HepG2 (cell line): ENCODE data around the gene TSNAXIP1. TPM values are rescaled to one million over a fixed set of nuclear protein-coding genes. Genes with fewer than 3 reads are reported as not detected.

Experiments
- ATAC-seq: fragments of 200-7000 bp; cut with Tn5 transposase; 3 replicates; pipeline ENCODE4 v1.9.1; 2020; ENCODE audit warnings: mild to moderate bottlenecking, moderate library complexity
- BruUV-seq: library from RNA; stranded (reverse); fragments of 400-500 nt; replicated peaks from 2 replicates; lab custom pipeline; 2021; lab: Mats Ljungman, UMichigan
- CTCF ChIA-PET: fragments of 300-600 bp; formaldehyde crosslinking; extraction: SDS; loops from one replicate; lab custom pipeline; 2021; ENCODE audit warnings: low total read pairs, inconsistent platforms, low intra/inter-chr PET ratio; lab: Yijun Ruan, JAX
- POLR2A ChIA-PET: fragments of 350-600 bp; sonication (Branson Sonifier 250); formaldehyde crosslinking; loops from one replicate; lab custom pipeline; 2020; ENCODE audit warnings: antibody characterized with exemption, inconsistent platforms; lab: Yijun Ruan, JAX
- DNase-seq: peaks from one replicate; pipeline ENCODE4 v3.0.0-alpha.2; 2015; ENCODE audit warnings: low spot score
- FAIRE-seq: peaks from 3 replicates; lab custom pipeline; 2011; peaks lifted over from hg19 to GRCh38; lab: Jason Lieb, UNC
- H2AFZ ChIP-seq: one replicate; pipeline ENCODE4 v1.6.1; 2011; ENCODE audit warnings: low read length, inconsistent platforms
- H3K27ac ChIP-seq: fragments of 300-600 bp; 3 replicates; pipeline ENCODE4 v1.8.0; 2011; ENCODE audit warnings: mixed run types, mild to moderate bottlenecking, mixed read lengths, low read length, inconsistent platforms; ENCODE audit not compliant: insufficient read depth; ENCODE audit errors: extremely low read length
- H3K27me3 ChIP-seq, 2 experiments: fragments of 200-600 bp in 1 of 2; 2 replicates in 1 of 2; 3 replicates in 1 of 2; pipeline versions ENCODE4 v1.6.0 to v1.8.0; 2011; ENCODE audit warnings: low read length in 2 of 2, mild to moderate bottlenecking in 2 of 2, moderate library complexity in 2 of 2, inconsistent platforms in 1 of 2; ENCODE audit not compliant: insufficient read depth in 2 of 2, control insufficient read depth in 1 of 2
- H3K36me3 ChIP-seq, 2 experiments: fragments of 200-600 bp in 1 of 2; replicated peaks in 1 of 2; 2 replicates in 1 of 2; 3 replicates in 1 of 2; pipeline versions ENCODE4 v1.5.1 to v1.8.0; 2011; ENCODE audit warnings: low read length in 2 of 2, inconsistent platforms in 1 of 2; ENCODE audit not compliant: insufficient read depth in 2 of 2, control insufficient read depth in 1 of 2
- H3K4me1 ChIP-seq: 2 replicates; pipeline ENCODE4 v1.5.1; 2012; ENCODE audit warnings: low read length, inconsistent platforms; ENCODE audit not compliant: insufficient read depth
- H3K4me2 ChIP-seq: 2 replicates; pipeline ENCODE4 v1.6.0; 2011; ENCODE audit warnings: low read depth, low read length, inconsistent platforms
- H3K4me3 ChIP-seq, 3 experiments: fragments of 200-600 bp in 1 of 3; sonication (generic), shearing (Covaris generic) in 1 of 3; replicated peaks in 1 of 3; 2 replicates each; pipeline ENCODE4 v1.5.1; 2011 to 2016; ENCODE audit warnings: low read length in 3 of 3, inconsistent platforms in 2 of 3, low read depth in 2 of 3, mild to moderate bottlenecking in 2 of 3, control low read depth in 1 of 3, mixed read lengths in 1 of 3; ENCODE audit not compliant: insufficient read depth in 1 of 3
- H3K79me2 ChIP-seq: one replicate; pipeline ENCODE4 v1.6.1; 2011; ENCODE audit warnings: low read length, inconsistent platforms; ENCODE audit not compliant: insufficient read depth
- H3K9ac ChIP-seq: 2 replicates; pipeline ENCODE4 v1.6.0; 2011; ENCODE audit warnings: mild to moderate bottlenecking, low read depth, low read length, inconsistent platforms; ENCODE audit not compliant: insufficient read depth
- H3K9me3 ChIP-seq: 2 replicates; pipeline ENCODE4 v1.5.1; 2012; ENCODE audit warnings: mild to moderate bottlenecking, low read length
- H4K20me1 ChIP-seq: 2 replicates; pipeline ENCODE4 v1.6.0; 2011; ENCODE audit warnings: inconsistent platforms, mild to moderate bottlenecking, low read length, moderate library complexity; ENCODE audit not compliant: insufficient read depth
- FOXK1 ChIP-seq: sonication (generic); formaldehyde crosslinking; IDR thresholded peaks from 2 replicates; pipeline ENCODE4 v1.4.0; 2020; ENCODE audit warnings: low read depth, missing genetic modification reagents, borderline replicate concordance
- KLF9 ChIP-seq: IDR thresholded peaks from 2 replicates; pipeline ENCODE4 v1.6.1; 2016; ENCODE audit warnings: low read depth
- ZBTB2 ChIP-seq: sonication (generic); formaldehyde crosslinking; IDR thresholded peaks from 2 replicates; pipeline ENCODE4 v1.8.0; 2022; ENCODE audit warnings: low read depth, missing genetic modification reagents
- ZNF788 ChIP-seq: sonication (generic); formaldehyde crosslinking; IDR thresholded peaks from 2 replicates; pipeline ENCODE4 v1.5.0; 2020; ENCODE audit warnings: mild to moderate bottlenecking, missing genetic modification reagents, borderline replicate concordance
- WGBS: methylation state at CpG from one replicate; pipeline ENCODE4 v1.1.6; 2017; ENCODE audit warnings: low lambda C conversion rate; 5-methylcytosine and 5-hydroxymethylcytosine counted together
- in situ Hi-C: cut with HindIII; loops from 2 replicates; pipeline ENCODE4 v1.10.0; 2017; ENCODE audit warnings: low pct_unique_long_range_greater_than_20kb; ENCODE audit not compliant: extremely low pct_ligation_motif_present
- intact Hi-C: fragments of 100-400 bp; cut with micrococcal nuclease; formaldehyde crosslinking; loops from one replicate; pipeline ENCODE4 v1.10.0; 2022; ENCODE audit not compliant: unreplicated experiment
- polyA plus RNA-seq, 8 experiments: library from polyadenylated mRNA; depleted of rRNA in 3 of 8; stranded (reverse) in 7 of 8; unstranded in 1 of 8; fragments of >200 nt; fragmentation: Illumina TruSeq in 4 of 8; extraction: Trizol in 4 of 8; gene quantifications; 2 replicates each; pipeline versions ENCODE4 v1.2.1 to v1.2.3, GENCODE V29; 2011 to 2016; ENCODE audit warnings: low read depth in 4 of 8, missing spikeins in 1 of 8, mixed read lengths in 1 of 8; ENCODE audit not compliant: insufficient read depth in 1 of 8
- total RNA-seq, 5 experiments: library from RNA; depleted of rRNA; stranded (reverse); fragments of >200 nt; fragmentation: Illumina TruSeq; extraction: Trizol; gene quantifications; 2 replicates each; pipeline ENCODE4 v1.2.3, GENCODE V29; 2016; ENCODE audit warnings: low read depth in 1 of 5

The TSNAXIP1 gene
- total and polyA plus RNA-seq, 2 of the 13 experiments (the other 11 are each of a cell fraction or from before 2014, with no cell fraction given): 0.37 to 0.86 TPM

- no peak overlapping the region for H2AFZ ChIP-seq
- WGBS: 97% methylated on average over 6 of the region's 6 CpGs
- H3K27me3 ChIP-seq: no peaks in the 10 kb centered on the region
- no peak overlapping the region for H3K9ac ChIP-seq
- BruUV-seq: no TSS peak
- H3K27ac ChIP-seq: no peak overlapping the region
- no peak overlapping the region for H3K4me3 ChIP-seq
- in situ Hi-C loops: no loop called here
- POLR2A ChIA-PET: interaction anchor here (1.3 kb wide), 1 partner anchor 16 kb away, joined by 4 read pairs; no protein-coding TSS in a partner anchor
- H3K9me3 ChIP-seq: no peaks in the 10 kb centered on the region
- peaks cover 21 to 59% of the 10 kb centered on the region in 2 experiments for H3K36me3 ChIP-seq
- H3K79me2 ChIP-seq: peaks cover 78% of the 10 kb centered on the region
- intact Hi-C loops: no loop called here
- peaks cover 51% of the 10 kb centered on the region for H4K20me1 ChIP-seq
- peaks cover 26% of the 10 kb centered on the region for H3K4me1 ChIP-seq
- no peak for DNase-seq
- FAIRE-seq: no peak
- TF ChIP-seq FOXK1 (CRISPR knock-in tag): no peak
- no peak for TF ChIP-seq ZBTB2 (CRISPR knock-in tag)
- 0 out of 2 replicates have a peak, but pooled peaks have one; percentile 27 for TF ChIP-seq ZNF788 (CRISPR knock-in tag)
- no peak for TF ChIP-seq KLF9 (CRISPR knock-in tag)
- TF ChIP-seq, all 625 proteins: peak for 1
- no peak overlapping the region for H3K4me2 ChIP-seq
- CTCF ChIA-PET: no interaction called here
- ATAC-seq: no peak
Observed at GRCh38 chr16:67861877-67862276, 55.2 kb downstream of the TSNAXIP1 start.
